ENCODE results near the gene TMEM98.
"Not testable (repeated sequence)": the region's sequence is repeated elsewhere in the genome, so short reads cannot be mapped to it uniquely, and the experiment has no call there.

DNA sequence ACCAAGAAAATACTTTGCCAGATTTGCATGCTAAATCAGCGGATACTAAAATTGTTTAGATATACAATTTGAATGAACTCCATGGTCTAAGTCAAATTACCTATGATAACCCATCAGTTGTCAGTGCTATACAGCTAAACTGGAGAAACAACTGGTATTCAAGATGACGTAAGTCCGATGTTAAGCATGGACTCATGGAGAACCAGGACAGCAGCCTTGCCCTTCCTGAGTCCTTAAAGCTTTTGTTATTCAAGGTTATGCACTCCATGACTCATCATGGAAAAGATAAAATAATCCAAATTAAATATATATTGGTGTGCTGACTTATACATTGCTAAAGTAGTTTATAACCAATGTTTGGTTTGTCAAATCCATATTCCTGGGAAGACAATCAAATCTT lies 4.0 kb upstream of the TMEM98 start:
- TF ChIP-seq POLR2A, TAF1 (IDR thresholded peaks at IDR 0.05; ENCODE audit: low read depth, low read length): not testable (repeated sequence)

Measured in GM12891 (cell line).